Mucosa of descending colon (tissue), 3 donors: Measurements from ENCODE around the gene OPCML. TPM values are rescaled to one million over a fixed set of nuclear protein-coding genes. Genes with fewer than 3 reads are reported as not detected.

Experiments used
- ATAC-seq: fragments of 200-7000 bp; cut with Tn5 transposase; one replicate; pipeline ENCODE4 v1.9.1; 2020; ENCODE audit warnings: mild to moderate bottlenecking, moderate library complexity
- DNase-seq, 3 donors: peaks; one replicate each; pipeline ENCODE4 v3.0.0-alpha.2; 2020
- H3K36me3 ChIP-seq: fragments of 200-600 bp; one replicate; pipeline ENCODE4 v1.8.0; 2021; ENCODE audit warnings: low read depth, mild to moderate bottlenecking
- H3K4me1 ChIP-seq: fragments of 200-600 bp; one replicate; pipeline ENCODE4 v1.8.0; 2021; ENCODE audit warnings: low read depth, mild to moderate bottlenecking
- H3K4me3 ChIP-seq: fragments of 200-600 bp; one replicate; pipeline ENCODE4 v1.8.0; 2021; ENCODE audit warnings: mild to moderate bottlenecking
- H3K9me3 ChIP-seq: fragments of 200-600 bp; one replicate; pipeline ENCODE4 v1.8.0; 2021; ENCODE audit warnings: mild to moderate bottlenecking
- intact Hi-C, 2 donors: fragments of 100-400 bp; cut with DNase I in 1 of 2; cut with micrococcal nuclease in 1 of 2; formaldehyde crosslinking; loops; one replicate each; pipeline versions ENCODE4 v1.11.0 to v1.11.1; 2022; cut with DNase I, micrococcal nuclease
- total RNA-seq, 3 donors: library from RNA; stranded (reverse); fragmentation: NEBNext Ultra II Directional in 2 of 3; extraction: Animal tissue kit (Norgen Biotek cat#: 25700) in 2 of 3; gene quantifications; one replicate each; pipeline versions ENCODE4 v1.2.1 to v1.2.4, GENCODE V29; 2021 to 2023
- TF ChIP-seq, protein P1 (sequence below): fragments of 200-600 bp; IDR thresholded peaks from one replicate; pipeline ENCODE4 v1.8.0; 2022; ENCODE audit warnings: antibody characterized with exemption, mild to moderate bottlenecking
- donor health status: DM: no; HTN: no; CAD: no; lungs with moderate emphysema.
- donor health status: DM: no; HTN: no; CAD: no.
- donor health status: DM: no; HTN: yes; CAD: no.

OPCML gene
- total RNA-seq, 3 donors from 2014 or later = 0.10 to 0.47 TPM; not detected in 1

DNA sequence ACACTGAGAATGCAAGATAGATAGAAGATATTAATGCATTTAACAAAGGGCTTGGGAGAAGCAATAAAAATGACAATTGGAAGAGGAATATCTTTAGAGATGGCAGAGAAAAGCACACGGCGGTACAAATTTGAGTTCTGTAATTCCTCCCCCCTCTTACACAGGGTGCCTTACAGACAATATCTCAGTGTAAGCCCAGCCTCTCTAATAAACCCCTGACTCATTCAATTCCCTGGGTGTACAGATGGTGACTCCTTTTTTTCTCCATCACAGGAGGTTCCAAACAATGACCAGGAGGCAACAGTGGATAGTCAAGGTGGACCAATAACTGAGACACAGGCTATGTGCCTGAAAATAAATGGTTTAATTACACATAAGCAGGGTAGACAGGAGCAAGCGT, 598.6 kb downstream of the OPCML start:
- H3K4me1 ChIP-seq = no peaks in the 10 kb centered on the region
- TF ChIP-seq, protein P1, sequence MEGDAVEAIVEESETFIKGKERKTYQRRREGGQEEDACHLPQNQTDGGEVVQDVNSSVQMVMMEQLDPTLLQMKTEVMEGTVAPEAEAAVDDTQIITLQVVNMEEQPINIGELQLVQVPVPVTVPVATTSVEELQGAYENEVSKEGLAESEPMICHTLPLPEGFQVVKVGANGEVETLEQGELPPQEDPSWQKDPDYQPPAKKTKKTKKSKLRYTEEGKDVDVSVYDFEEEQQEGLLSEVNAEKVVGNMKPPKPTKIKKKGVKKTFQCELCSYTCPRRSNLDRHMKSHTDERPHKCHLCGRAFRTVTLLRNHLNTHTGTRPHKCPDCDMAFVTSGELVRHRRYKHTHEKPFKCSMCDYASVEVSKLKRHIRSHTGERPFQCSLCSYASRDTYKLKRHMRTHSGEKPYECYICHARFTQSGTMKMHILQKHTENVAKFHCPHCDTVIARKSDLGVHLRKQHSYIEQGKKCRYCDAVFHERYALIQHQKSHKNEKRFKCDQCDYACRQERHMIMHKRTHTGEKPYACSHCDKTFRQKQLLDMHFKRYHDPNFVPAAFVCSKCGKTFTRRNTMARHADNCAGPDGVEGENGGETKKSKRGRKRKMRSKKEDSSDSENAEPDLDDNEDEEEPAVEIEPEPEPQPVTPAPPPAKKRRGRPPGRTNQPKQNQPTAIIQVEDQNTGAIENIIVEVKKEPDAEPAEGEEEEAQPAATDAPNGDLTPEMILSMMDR = no peak
- DNase-seq = no peak
- H3K4me3 ChIP-seq = no peak overlapping the region
- intact Hi-C loops = no loop called here
- H3K9me3 ChIP-seq = peaks cover 3% of the 10 kb centered on the region
- no peak for ATAC-seq
- no peaks in the 10 kb centered on the region for H3K36me3 ChIP-seq

DNA sequence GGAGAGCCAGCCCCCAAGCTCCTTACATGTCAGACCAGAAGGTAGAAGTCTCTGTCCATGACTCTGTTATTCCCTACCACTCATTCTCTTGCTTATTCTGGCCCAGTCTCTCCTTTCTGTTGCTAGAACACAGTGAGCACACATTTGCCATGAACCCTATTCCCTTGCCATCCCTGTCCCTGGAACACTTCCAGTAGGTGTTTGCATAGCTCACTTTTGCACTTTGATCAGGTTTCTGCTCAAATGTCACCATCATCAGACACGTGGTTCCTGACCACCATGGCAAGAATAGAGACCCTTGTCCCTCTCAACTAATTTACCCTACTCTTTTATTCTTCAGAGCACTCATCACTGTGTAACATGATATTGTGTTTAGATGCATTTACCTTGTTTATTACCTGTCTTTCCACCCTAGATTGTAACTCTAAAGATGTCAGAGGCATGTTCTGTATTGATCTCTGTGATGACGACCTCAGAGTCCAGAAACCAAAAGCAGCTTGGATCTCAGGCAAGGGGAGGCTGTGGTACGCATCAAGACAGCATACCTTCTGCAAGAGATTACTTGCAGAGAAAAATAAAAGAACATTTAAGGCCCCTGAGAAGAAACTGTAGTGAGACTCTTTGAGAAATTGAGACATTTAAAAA, 606.4 kb downstream of the OPCML start:
- ATAC-seq = no peak

DNA sequence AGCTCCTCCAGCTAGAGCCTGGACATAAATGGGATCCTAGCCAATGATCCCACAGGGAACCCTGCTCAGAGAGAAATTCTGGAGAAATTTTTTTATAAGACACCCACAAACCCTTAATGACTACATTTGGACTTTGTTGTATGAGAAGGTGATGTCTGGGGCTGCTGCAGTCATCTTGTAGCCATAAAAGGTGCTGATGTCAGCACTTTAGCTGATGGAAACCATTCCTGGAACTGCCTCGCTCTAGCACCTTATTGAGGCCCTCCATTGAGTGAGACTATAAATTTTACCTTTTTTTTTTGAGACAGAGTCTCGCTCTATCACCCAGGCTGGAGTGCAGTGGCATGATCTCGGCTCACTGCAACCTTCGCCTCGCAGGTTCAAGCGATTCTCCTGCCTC, 610.7 kb downstream of the OPCML start:
- DNase-seq = no peak
- no peaks in the 10 kb centered on the region for H3K36me3 ChIP-seq
- no peak for ATAC-seq
- TF ChIP-seq, protein P1 = no peak
- intact Hi-C loops = no loop called here
- peaks cover 3% of the 10 kb centered on the region for H3K9me3 ChIP-seq
- no peaks in the 10 kb centered on the region for H3K4me1 ChIP-seq
- H3K4me3 ChIP-seq = no peak overlapping the region

More for the DNA sequence above, 606.4 kb downstream of the OPCML start:
- no peak for DNase-seq
- no peaks in the 10 kb centered on the region for H3K4me1 ChIP-seq
- H3K36me3 ChIP-seq = no peaks in the 10 kb centered on the region
- intact Hi-C loops = no loop called here
- TF ChIP-seq, protein P1 = no peak
- H3K9me3 ChIP-seq = peaks cover 3% of the 10 kb centered on the region
- H3K4me3 ChIP-seq = no peak overlapping the region

DNA sequence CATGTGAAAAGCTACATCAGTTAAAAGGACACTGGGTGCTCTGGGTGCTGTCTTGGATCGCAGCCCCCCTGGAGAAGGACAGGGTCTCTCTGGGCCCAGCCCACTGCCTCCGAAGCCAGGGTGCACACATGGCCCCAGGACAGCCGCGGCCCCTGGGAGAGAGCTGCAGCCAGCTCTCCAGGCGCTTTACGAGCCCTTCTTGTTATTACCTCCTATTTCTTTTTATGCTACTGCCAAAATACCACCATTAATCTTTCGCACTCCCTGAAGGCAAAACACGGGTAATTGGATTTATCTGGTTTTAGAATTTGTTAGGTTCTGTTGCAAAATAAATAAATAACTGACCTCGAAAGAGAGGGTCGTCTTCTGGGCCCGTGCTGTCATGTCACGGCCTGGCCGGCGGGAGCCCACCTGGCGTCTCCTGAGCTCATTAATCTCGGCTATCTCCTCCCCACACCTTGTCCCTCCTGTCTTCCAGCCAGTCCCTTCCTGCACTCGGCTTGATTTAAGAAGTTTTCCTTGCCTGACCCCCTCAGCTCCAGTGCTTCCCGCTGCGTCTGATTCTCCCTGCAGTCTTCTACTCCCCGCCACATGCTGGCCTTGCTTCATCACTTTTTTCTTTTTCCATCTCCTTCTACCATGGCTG, 611.7 kb downstream of the OPCML start:
- Histone ChIP-seq H3K4me3 (no peak overlapping the region), H3K4me1 (no peaks in the 10 kb centered on the region), H3K9me3 (peaks cover 3% of the 10 kb centered on the region), H3K36me3 (no peaks in the 10 kb centered on the region)
- ATAC-seq = no peak
- intact Hi-C loops = no loop called here
- TF ChIP-seq, protein P1 = no peak
- DNase-seq = no peak

DNA sequence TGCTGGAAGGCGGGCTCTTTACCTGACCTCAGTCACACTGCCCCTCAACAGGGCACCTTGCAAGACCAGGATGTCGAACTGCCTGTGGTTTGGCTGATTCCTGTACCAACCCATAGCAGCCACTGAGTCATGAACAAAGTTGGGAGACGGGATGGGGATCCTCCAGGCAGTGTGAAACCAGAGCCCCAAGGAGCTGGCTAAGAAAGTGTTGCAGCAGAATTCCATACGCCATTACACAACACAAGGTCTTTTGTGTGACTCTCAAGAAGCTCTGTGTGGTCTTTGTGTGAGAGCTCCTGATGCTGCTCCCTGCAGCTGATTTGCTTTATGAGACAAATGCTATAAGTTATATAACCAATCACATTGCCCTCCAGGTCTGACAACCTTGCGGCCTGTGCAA, 617.7 kb downstream of the OPCML start:
- intact Hi-C loops = no loop called here
- H3K9me3 ChIP-seq = no peaks in the 10 kb centered on the region
- DNase-seq (no peak), ATAC-seq (no peak)
- no peak overlapping the region for H3K4me3 ChIP-seq
- no peaks in the 10 kb centered on the region for H3K4me1 ChIP-seq
- H3K36me3 ChIP-seq = no peaks in the 10 kb centered on the region
- TF ChIP-seq, protein P1 = no peak
